Fibroblast of skin of left quadriceps (primary cell): Measurements from ENCODE around the gene PLEKHA4.
"Not testable (repeated sequence)": the region's sequence is repeated elsewhere in the genome, so short reads cannot be mapped to it uniquely, and the experiment has no call there.

Experiments used
- DNase-seq, 2 experiments: peaks; one replicate each; pipeline ENCODE4 v3.0.0-alpha.2; 2013; ENCODE audit warnings: low read depth in 2 of 2

Gene PLEKHA4

DNA sequence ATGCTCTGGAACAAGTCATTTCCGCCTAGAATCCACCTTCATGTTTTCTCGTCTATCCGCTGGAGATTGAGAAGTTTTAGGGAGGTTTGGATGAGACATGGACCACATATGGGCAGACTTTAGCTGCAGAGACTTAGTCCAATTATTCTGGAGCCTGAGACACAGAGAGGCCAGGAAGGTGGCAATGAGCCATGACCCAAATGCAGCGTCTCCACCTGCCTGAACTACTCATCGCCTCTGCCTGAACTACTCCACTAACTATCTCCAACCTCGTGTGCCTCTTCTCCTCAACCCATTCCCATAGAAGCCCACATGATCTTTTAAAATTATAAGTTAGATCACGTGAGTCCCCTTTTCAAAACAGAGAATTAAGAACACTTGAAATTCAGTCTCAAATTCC, 5.6 kb downstream of the PLEKHA4 start:
- no peak for DNase-seq

DNA sequence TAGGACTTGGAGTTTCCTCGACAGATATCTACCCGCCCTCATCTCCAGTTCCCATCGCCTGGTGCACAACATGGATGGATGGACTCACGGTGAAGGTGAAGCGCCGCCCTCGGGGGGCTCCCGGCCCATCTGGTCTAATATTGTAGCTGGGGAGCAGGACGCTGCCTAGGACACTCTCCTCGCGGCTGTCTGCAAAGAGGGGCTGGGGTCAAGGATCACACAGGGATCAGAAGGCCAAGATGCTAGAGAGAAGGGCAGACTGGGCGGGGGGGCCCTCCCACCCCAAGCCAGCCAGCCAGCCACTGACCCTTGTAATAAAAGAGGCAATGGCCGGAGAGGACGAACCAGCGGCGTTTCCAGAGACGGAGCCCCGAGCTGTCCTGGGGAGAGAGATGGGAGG, 7.1 kb downstream of the PLEKHA4 start:
- DNase-seq = no peak

DNA sequence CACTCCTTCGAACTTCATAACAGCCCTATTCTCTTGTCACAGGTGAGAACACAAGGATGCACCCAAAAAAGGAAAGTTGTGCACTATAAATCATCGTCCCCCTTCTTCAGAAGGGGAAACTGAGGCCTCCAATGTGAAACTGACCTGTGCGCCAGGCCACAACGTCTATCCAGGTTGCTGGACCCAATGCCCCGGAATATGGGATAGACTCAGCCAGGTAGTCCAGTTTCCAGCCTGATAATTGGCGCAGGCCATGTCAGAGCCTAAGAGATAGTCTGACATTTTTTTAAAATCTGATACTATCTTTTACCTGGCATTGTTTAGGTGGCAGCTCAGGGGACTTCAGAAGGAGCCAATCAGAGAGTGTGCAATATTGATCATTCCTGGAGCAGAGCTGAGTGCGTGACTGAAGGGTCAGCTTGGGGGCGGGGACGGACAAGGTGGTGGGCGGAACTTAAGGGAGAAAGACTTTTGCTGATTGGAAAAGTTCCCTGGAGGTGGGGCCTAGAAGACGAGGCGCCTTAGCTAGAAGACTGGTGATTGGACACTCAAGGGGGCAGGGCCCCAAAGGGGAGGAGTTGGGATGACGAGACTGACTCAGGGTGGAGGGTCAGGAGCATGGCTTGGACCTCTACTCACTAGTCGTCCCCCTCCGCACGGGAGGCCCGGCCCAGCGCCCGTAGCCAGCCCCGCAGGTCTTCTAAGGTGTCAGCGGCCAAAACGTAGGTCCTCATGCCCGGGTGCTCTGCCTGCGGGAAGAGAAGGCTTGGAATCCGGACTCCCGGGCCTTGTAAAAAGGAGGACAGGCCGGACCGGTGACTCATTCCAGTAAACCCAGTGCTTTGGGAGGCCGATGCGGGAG, 8.5 kb downstream of the PLEKHA4 start:
- DNase-seq = no peak

DNA sequence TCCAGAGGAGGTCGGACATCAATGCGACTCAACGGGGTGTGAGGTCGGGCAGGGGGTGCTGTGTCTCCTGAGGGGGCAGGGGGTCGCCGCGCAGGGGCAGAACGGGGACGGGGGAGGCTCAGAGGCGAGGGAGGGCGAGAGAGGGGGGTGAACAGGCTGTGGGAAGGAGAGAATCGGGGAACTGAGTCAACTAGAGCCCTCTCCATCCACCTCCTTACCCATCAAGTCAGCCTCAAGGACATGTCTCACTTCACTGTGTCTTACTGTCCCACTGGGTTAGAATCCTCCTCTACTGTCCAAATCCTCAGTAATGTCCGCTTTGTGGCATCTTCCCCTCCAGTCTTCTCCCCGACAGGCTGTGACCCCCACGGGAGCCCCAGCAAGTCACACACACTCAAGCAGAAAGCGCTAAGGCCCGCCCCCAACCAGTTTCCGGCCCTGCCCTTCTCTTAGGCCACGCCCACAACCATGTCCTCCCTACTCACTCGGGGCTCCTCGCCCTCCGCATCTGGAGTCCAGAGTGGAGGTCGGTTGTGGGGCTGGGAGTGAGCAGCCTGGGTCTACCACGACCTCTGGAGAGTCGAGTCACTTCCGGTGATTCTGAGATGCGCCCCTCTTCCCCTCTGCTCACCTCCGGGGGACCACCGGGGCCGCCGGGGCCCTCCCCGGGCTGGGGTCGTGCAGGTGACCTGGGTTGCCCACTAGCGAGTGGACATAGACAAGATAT, 9.3 kb downstream of the PLEKHA4 start:
- DNase-seq = no peak

DNA sequence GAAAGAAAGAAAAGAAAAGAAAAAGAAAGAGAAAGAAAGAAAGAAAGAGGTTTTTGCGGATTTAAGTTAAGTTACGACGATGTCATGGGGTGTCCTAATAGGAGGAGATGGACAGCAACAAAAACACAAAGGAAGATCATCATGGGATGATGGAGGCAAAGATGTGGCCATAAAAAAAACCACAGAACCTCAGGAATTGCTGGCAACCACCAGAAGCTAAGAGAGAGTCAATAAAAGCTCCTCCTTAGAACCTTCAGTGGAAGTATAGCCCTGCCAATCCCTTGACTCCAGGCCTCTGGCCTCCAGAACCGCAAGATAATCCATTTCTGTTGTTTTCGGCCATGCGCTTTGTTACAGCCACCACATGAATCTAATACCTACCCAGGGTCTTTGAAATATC, 11.5 kb downstream of the PLEKHA4 start:
- no peak for DNase-seq

DNA sequence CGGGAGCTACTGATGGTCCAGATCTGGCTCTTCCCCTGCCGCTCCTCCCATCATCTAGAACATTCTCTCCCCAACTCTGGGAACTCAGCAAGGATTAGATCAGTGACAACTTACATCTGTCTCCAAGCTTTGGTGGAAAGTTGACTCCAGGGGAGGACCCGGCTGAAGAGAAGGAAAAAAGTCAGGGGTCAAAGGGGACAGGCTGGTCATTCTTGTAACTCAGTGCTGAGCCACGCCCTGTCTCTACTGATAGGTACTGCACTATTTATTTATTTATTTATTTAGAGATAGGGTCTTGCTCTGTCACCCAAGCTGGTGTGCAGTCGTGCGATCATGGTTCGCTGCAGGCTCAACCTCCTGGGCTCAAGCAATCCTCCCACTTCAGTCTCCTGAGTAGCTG, 14.3 kb downstream of the PLEKHA4 start:
- no peak for DNase-seq

DNA sequence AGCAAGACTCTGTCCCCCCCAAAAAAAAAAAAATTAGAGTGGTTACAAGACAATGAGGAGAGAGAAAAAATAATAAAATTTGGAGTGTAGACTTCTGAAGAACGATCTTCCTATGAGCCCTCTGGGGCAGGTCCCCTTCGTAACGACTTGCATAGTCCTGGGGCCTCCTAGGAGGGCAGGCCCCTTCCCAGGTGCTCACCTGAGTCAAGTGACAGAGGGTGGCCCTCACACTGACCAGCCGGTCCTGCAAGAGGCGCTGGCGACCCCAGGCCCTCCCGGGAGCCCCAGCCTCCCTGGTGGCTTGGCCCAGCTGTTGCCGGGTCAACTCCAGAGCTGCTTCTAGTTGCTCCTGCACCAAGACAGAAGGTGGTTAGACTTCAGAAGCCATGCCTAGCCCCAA, 14.9 kb downstream of the PLEKHA4 start:
- no peak for DNase-seq

DNA sequence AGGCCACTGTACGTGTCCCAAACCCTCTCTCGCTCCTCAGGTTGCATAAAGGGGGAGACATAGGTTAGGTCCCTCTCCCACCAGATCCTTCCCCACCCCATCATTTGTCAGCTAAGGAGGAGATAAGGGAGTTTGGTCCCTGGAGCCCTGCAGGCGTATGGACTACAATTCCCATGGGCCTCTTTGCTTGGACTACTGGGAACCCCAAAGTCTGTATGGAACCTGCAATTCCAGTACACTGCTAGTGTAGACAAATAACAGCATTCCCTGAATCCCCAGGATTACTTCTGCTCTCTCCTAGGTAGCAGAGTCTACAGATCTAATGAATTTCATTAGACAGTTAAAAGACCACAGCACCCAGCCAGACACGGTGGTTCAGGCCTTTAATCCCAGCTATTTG, 16.1 kb downstream of the PLEKHA4 start:
- no peak for DNase-seq

DNA sequence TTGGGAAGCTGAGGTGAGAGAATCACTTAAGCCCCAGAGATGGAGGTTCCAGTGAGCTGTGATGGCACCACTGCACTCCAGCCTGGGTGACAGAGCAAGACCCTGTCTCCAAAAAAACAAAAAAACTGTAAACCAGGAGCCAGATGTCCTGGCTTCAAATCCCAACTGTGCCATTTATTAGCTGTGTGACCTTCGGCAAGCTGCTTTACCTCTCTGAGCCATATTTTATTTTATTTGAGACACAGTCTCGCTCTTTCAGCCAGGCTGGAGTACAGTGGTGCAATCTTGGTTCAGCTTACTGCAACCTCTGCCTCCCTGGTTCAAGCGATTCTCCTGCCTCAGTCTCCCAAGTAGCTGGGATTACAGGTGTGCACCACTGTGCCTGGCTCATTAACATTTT, 21.8 kb downstream of the PLEKHA4 start:
- DNase-seq = not testable (repeated sequence)

DNA sequence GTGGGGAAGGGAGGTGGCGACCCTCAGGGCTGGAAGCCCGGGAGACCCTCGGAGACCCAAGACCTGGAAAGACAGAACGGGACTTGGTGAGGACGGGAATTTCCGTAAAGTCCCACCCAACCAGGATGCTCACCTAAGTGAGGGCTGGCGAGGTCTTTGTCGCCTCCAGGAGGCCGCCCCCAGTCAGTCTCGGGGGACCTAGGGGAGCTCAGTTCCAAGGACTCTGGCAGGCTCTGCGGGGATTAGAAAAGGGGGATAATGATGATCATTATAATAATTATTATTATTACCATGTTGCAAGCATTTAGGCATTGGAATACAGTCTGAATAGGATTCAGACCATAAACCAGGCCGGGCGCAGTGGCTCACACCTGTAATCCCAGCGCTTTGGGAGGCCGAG, 23.0 kb downstream of the PLEKHA4 start:
- no peak for DNase-seq

DNA sequence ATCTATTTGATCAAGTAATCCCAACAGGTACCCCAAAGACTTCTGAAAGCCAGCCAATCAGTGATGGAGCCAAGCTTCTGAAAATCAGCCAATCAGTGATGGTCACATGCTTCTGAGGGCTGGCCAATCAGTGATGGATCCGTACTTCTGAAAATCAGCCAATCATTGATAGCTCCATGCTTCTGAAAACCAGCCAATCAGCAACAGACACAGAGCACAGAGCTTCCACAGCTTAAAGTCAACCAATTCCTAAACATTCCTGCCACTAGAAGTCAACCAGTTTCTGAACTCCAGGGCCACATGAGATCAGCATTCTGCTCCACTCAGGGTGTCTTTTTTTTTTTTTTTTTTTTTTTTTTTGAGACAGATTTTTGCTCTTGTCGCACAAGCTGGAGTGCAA, 23.9 kb downstream of the PLEKHA4 start:
- no peak for DNase-seq

DNA sequence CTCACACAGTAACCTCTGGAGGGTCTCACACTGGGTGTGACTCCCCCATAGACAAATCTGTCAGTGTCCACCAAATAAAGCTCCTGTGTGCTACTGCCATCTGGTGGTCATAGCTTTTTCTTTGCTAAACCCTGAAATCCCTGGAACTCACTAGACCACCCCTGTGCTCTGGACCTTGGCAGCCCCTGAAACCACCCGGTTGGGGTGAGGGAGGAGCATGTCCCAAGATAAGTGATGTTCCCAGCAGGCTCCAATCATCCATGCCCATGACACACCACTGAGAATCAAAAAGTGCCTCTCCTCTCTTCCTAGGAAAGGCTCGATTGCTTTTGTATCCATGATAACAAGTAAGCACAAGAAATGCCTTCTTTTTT, 25.6 kb downstream of the PLEKHA4 start:
- DNase-seq = no peak

DNA sequence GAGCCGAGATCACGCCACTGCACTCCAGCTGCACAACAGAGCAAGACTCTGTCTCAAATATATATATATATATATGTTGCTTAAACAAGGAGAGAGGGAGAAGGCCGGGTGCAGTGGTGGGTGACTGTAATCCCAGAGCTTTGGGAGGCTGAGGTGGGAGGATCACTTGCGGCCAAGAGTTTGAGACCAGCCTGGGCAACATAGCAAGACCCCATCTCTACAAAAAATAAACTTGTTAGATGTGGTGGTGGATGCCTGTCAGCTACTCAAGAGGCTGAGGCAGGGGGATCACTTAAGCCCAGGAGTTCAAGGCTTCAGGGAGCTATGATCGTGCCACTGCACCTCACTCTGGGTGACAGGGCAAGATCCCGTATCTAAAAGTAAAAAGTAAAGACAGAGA, 26.8 kb downstream of the PLEKHA4 start:
- DNase-seq = no peak

DNA sequence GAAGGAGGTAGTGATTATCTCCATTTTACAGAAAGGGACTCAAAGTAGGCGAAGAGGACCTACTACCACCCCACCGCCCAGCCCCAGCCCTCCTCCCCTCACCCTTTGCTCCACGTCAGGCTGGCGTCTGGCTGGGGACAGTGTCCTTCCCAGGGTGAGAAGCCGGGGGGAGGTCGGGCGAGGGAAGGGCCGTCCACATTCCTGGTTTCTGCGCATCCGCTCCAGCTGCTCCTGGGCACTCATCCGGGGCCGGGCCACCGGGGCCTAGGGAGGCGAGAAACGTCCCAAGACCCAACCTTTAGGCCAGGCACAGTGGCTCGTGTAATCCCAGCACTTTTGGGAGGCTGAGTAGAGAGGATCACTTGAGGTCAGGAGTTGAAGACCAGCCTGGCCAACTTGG, 27.4 kb downstream of the PLEKHA4 start:
- no peak for DNase-seq

DNA sequence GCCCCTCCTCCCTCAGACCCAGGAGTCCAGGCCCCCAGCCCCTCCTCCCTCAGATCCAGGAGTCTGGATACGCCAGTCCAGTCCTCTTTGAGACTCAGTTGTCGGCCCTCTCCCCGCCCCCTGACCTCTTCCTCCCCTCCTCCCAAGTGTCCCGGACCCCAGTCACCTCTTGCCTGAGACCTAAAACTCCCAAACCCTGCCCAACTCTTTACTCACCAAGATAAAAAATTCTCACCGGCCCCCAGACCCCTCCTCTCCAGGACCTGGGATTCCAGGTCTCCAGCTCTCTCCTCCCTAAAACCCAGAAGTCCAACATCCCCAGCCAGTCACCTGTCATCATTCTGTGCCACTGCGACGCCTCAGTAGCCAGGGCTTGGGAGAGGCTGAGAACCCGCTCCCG, 30.7 kb downstream of the PLEKHA4 start:
- DNase-seq = no peak

DNA sequence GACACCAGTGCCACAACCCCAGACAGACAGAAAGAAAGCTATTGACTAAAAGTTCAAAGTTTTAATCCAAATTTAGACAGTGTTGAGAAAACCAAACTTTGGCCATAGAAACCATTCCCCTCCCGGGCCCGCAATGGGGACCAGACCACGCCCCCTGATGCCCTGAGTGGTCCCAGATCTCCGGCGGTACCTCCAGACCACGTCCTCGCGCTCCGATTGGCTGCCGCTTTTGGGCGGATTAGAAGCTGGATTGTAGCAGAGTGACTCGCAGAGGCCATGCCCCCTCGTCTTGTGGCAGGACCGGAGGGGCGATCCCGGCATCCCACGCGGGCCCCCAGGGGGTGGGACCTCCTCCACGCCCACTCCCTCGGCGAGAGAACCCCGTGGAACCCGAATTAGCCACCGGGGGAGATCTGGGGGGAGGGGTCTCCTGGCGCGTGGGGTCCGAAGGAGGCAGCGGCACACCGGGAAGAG, 31.3 kb downstream of the PLEKHA4 start:
- peak; percentile 75 to 83 for DNase-seq

DNA sequence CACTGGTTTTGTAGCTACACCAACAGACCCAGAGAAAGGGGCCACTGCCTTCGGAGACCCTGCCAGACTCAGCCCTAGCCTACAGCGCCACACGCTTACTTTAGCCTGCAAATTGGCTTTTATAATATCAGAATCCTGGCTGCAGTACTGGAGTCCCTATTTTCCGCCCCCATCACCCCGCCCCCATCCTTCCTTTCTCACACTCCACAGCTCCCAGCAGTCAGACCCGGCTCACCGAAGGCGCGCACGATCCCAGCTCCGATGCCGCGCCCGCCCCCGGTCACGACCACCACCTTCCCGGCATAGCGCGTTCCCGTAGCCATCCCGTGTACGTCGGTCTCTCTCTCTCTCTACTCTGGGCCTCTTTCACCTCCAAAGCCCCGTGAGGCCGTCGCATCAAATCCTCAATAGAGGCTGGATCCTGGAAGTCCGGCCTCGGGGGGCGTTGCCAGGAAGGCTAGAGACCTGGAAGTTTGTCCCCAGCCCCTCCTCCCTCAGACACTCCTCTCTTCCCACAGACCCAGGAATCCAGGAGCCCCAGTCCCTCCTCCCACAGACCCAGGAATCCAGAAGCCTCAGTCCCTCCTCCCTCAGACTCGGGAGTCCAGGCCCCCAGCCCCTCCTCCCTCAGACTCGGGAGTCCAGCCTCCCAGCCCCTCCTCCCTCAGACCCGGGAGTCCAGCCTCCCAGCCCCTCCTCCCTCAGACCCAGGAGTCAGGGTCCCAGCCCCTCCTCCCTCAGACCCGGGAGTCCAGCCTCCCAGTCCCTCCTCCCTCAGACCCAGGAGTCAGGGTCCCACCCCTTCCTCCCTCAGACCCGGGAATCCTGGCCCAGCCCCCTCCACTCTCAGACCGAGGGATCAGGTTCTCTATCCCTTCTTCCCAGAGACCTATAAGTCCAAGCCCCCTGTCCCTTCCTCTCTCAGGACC, 32.1 kb downstream of the PLEKHA4 start, which contains the start of gene HSD17B14:
Gene HSD17B14 (minus strand): TSS at position 403 of the 929 bp plus-strand sequence. CDS start 80 bp downstream, at position 323.
- peak; percentile 23 for DNase-seq

DNA sequence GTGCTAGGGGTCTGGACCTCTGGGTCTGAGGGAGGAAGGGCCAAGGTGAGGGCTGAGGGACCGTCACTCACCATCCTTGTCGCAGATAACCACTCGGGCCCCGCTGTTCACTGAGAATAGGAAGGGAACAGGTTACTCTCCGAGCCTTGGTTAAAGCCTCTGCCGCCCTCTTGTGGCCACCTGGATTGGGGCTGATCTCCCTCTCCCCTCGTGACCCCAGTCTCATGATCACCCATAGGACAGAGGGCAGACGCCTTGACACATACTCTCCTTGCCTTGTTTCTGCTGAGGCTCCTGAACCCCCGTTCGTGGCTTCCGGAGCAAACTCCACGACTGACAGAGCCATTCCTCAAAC, 32.7 kb downstream of the PLEKHA4 start:
- peak; percentile 42 to 45 for DNase-seq

DNA sequence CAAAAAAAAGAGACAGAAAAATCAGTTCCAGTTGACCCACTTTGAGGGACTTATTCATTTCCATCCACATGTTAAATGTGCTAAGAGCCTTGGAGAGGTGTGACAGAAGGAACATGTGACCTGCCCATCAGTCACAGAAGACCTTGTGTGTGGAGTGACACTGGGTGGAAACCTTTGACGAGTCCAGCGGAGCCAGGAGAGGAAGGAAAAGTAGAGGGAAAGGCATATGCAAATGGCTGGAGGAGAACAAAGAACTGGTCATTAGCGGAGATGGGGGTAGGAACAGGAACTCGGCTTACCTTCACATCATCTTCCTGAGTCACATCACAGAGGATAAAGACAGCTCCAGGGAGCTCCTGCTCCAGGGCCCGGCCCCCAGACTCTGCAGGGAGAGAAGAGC, 34.4 kb downstream of the PLEKHA4 start:
- no peak for DNase-seq

DNA sequence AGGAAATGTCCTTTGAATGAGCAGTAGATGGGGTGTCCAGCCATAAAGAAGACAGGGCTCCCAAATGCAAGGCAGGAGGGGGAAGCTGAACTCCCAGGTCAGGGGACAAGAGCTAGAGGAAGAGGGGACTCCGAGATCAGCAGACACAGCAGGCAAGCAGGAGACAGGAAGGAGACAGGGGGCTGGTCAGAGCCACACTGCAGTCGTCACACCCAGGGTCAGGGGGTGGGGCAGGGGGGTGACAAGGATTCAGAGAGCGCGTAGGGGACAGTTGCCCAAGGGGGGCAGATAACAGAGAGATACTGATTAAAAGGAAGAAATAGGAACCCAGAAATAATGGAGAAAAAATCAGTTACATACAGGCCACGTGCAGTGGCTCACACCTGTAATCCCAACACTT, 35.4 kb downstream of the PLEKHA4 start:
- DNase-seq = no peak

DNA sequence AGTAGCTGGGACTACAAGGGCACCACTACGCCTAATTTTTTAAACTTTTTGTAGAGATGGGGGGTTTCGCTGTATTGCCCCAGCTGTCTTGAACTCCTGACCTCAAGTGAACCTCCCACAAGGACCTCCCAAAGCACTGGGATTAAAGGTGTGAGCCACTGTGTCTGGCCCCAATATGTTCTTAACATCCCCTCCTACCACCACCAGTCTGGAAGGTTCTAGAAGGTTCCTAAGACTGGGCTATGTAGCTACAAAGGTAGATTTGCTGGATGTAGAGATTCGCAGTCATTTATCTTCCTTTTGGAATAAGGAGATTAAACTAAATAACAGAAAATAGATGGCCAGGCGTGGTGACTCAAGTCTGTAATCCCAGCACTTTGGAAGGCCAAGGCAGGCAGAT, 37.5 kb downstream of the PLEKHA4 start:
- DNase-seq = no peak

DNA sequence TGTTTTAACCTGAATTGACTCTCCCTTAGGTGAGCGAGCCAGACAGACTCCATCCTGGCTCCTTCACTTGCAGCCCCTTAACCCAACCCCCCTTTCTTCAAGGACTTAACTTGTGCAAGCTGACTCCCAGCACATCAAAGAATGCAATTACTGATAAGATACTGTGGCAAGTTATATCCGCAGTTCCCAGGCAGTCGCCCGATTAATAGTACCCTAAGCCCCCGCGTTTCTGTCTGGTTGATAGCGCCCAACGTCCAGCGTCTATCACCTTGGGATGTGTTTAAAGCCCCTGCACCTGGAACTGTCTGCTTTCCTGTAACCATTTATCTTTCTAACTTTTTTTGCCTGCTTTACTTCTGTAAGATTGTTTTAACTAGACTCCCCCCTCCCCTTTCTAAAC, 38.3 kb downstream of the PLEKHA4 start:
- no peak for DNase-seq
